Frontal cortex (tissue), 4 donors: ENCODE results near the gene SLC6A15. TPM values are rescaled to one million over a fixed set of nuclear protein-coding genes. Genes with fewer than 3 reads are reported as not detected.

Experiments
- DNase-seq, 2 donors: peaks; one replicate each; pipeline ENCODE4 v3.0.0; 2012; ENCODE audit warnings: low spot score in 2 of 2
- FAIRE-seq: peaks from 2 replicates; lab custom pipeline; 2012; peaks lifted over from hg19 to GRCh38; lab: Jason Lieb, UNC
- total RNA-seq: library from RNA; depleted of rRNA; stranded (reverse); fragments of >200 nt; gene quantifications from one replicate; pipeline ENCODE4 v1.2.3, GENCODE V29; 2014
- donor health status: control.
- donor health status: control.
- donor health status: control.

SLC6A15 gene
- total RNA-seq, 1 donor from 2014 or later = 81.1 TPM

- no peak for DNase-seq
- no peak for FAIRE-seq
These were observed 35.3 kb downstream of the SLC6A15 start for GRCh38 chr12:84877340-84877739.

DNA sequence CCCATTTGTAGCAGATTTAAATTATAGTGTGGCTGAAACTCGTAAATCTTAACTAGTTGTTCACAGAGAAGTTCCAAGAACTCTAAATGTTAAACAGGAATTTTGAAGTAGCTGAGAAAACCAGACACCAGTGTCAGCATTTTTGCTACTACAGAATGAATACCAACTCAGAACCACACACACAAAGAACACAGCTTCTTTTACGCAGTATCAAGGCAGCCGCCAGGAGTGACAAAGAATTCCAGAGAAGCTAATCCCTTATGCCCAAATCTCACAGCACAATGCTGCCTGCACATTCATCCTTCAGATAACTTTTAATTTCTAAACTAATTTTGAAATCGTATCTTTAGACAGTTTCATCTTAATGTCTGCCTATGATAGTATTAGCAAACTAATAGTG lies 37.4 kb downstream of the SLC6A15 start:
- no peak for DNase-seq
- FAIRE-seq = no peak

- DNase-seq (no peak), FAIRE-seq (no peak)
These were observed 37.8 kb downstream of the SLC6A15 start for GRCh38 chr12:84874825-84875139.

- DNase-seq (peak; percentile 4 to 8), FAIRE-seq (peak; percentile 99)
These were observed 38.3 kb downstream of the SLC6A15 start for GRCh38 chr12:84874125-84874824.

- no peak for DNase-seq
- no peak for FAIRE-seq
These were observed 50.4 kb downstream of the SLC6A15 start for GRCh38 chr12:84862186-84862585.

DNA sequence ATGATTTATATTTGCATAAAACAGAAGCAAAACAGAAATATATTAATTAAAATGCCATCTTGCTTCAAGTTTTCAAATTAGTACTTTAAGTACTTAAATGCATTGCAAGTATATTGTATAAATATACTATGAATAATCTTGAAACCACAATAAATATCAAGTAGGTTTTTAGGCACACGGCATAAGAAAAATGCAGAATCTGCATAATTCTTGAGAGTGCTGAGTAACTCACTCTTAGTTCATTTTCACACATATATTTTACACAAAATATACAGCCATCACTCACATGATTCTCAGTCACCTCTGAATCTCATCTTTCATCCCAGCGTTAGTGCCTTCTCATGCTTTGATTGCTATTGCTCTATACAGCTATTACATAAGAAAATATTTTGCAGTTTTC lies 51.9 kb downstream of the SLC6A15 start:
- DNase-seq (no peak), FAIRE-seq (no peak)

- FAIRE-seq = no peak
- no peak for DNase-seq
These were observed 53.8 kb downstream of the SLC6A15 start for GRCh38 chr12:84858796-84859195.

DNA sequence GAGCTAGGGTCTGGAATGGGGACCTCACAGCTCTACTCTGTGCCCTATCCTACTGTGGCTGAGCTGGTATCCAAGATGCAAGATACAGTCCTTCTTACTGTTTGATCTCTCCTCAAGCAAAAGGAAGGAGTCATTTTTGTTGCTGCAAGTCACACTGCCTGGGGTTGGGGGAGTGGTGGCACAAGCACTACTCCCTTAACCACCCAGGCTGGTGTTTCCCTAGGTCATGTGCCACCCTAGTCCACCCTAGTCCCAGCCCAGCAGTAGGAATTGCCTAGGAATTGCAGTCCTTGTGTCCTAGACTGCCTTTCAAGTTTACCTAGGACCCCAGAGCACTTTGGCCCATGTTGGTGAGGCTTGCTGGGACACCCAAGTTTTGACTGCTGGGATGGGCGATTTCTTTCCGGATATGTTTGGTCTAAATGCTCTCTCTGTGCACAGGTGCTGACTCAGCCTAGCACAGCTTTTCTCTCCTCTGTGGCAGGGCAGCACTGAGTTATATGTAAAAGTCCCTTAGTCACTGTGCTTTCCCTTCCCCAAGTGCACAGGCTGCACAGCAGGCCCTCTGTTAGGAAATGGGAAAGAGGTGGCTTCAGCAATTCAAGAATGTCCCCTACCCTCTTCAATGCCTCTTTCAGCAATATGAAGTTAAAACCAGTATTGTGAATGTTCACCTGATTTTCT lies 54.9 kb downstream of the SLC6A15 start:
- FAIRE-seq (no peak), DNase-seq (no peak)

- DNase-seq = no peak
- no peak for FAIRE-seq
These were observed 56.3 kb downstream of the SLC6A15 start for GRCh38 chr12:84856156-84856900.

DNA sequence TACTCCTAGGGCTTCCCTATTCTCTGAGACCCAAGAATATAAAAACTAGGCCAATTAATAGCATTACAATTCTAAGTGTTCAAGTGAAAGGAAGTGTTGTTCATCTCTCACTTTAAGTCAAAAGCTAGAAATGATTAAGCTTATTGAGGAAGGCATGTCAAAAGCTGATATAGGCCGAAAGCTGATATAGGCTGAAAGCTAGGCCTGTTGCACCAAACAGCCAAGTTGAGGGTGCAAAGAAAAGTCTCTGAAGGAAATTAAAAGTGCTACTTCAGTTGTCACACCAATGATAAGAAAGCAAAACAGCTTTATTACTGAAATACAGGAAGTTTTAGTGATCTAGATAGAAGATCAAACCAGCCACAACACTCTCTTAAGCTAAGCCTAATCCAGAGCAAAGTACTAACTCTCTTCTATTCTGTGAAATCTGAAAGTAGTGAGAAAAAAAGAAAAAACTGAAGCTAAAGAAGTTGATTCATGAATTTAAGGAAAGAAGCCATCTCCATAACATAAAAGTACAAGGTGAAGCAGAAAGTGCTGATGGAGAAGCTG lies 68.9 kb downstream of the SLC6A15 start:
- FAIRE-seq = no peak
- DNase-seq = no peak

GRCh38 chr12:84842406-84843013 lies 70.1 kb downstream of the SLC6A15 start:
- DNase-seq (peak in 1 of 2 donors; percentile 8), FAIRE-seq (peak; percentile 96)

- no peak for FAIRE-seq
- no peak for DNase-seq
These were observed 71.0 kb downstream of the SLC6A15 start for GRCh38 chr12:84841591-84841990.

- FAIRE-seq (no peak), DNase-seq (no peak)
These were observed 72.2 kb downstream of the SLC6A15 start for GRCh38 chr12:84840356-84840755.

DNA sequence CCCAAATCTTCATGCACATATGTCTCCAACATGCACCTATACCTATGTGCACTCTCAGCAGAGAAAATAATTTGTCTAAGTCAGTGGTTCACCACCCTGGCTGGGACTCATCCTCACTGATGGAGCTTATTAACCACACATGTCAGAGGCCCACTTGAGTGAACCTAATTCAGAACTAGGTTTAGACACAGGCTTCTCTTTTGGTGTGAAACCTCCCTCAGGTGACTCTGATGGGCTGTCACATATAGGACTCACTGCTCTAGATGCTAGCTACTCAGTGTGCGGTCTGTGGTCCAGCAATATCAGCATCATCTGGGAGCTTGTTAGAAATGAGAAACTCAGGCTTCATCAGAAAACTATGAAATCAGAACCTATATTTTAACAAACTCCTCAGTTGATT lies 85.7 kb downstream of the SLC6A15 start:
- FAIRE-seq = no peak
- DNase-seq = no peak

DNA sequence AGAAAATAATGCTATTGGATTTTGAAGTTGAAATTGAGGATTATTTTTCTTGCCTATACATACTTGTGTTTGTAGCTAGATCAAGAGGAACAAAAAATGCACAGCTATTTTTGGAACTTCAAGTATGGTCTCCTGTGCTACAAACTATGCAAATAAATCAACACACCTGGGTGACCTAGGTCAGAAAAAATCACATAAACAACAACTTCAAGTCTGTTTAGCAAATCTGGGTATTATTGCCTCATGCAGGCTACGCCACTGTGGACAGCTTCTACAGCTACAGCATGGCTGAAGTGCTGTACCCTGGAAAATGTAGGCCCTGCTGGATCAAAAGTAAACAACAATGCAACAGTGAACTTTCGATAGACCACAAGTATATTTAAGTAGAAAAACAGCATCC lies 87.5 kb downstream of the SLC6A15 start:
- no peak for DNase-seq
- no peak for FAIRE-seq

- DNase-seq (no peak), FAIRE-seq (no peak)
These were observed 90.1 kb downstream of the SLC6A15 start for GRCh38 chr12:84822525-84822924.

GRCh38 chr12:84816916-84817695 lies 95.5 kb downstream of the SLC6A15 start:
- peak; percentile 34 for FAIRE-seq
- DNase-seq = no peak

- FAIRE-seq = no peak
- no peak for DNase-seq
These were observed 97.8 kb downstream of the SLC6A15 start for GRCh38 chr12:84814664-84815245.
